Karpas-422 (cell line): ENCODE results near the gene MAP3K21. TPM values are rescaled to one million over a fixed set of nuclear protein-coding genes. Genes with fewer than 3 reads are reported as not detected.

Source experiments
- DNase-seq: peaks from one replicate; pipeline ENCODE4 v3.0.0-alpha.2; 2015
- H2AFZ ChIP-seq: fragments of 200-600 bp; sonication (generic); 2 replicates; pipeline ENCODE4 v1.6.1; 2014; ENCODE audit warnings: antibody characterized with exemption, low read length, mixed read lengths
- H3K27ac ChIP-seq: fragments of 200-600 bp; sonication (generic); 2 replicates; pipeline ENCODE4 v1.5.1; 2014; ENCODE audit warnings: mild to moderate bottlenecking, low read length, moderate library complexity
- H3K27me3 ChIP-seq: fragments of 200-600 bp; sonication (generic); 2 replicates; pipeline ENCODE4 v1.6.1; 2014; ENCODE audit warnings: low read length, mixed read lengths
- H3K36me3 ChIP-seq: fragments of 200-600 bp; sonication (generic); 2 replicates; pipeline ENCODE4 v1.6.1; 2014; ENCODE audit warnings: low read length, mixed read lengths; ENCODE audit not compliant: insufficient read depth
- H3K4me1 ChIP-seq: fragments of 200-600 bp; sonication (generic); 2 replicates; pipeline ENCODE4 v1.6.1; 2014; ENCODE audit warnings: mild to moderate bottlenecking, low read length, mixed read lengths
- H3K4me2 ChIP-seq: fragments of 200-600 bp; sonication (generic); 2 replicates; pipeline ENCODE4 v1.6.1; 2014; ENCODE audit warnings: low read length, low read depth, mild to moderate bottlenecking; ENCODE audit not compliant: poor library complexity, severe bottlenecking
- H3K4me3 ChIP-seq: fragments of 200-600 bp; sonication (generic); 2 replicates; pipeline ENCODE4 v1.5.1; 2014; ENCODE audit warnings: mild to moderate bottlenecking, antibody characterized with exemption, low read length, mixed read lengths
- H3K79me2 ChIP-seq: fragments of 200-600 bp; sonication (generic); 2 replicates; pipeline ENCODE4 v1.6.1; 2014; ENCODE audit warnings: mild to moderate bottlenecking, low read length, mixed read lengths
- H3K9ac ChIP-seq: fragments of 200-600 bp; sonication (generic); 2 replicates; pipeline ENCODE4 v1.6.0; 2014; ENCODE audit warnings: low read length
- H3K9me2 ChIP-seq: fragments of 200-600 bp; sonication (generic), shearing (Covaris generic); replicated peaks from 2 replicates; pipeline ENCODE4 v1.6.0; 2014; ENCODE audit warnings: mild to moderate bottlenecking, low read length, moderate library complexity; ENCODE audit not compliant: insufficient read depth
- H3K9me3 ChIP-seq: fragments of 300-700, 200-600 bp; sonication (generic); 2 replicates; pipeline ENCODE4 v1.6.1; 2014; ENCODE audit warnings: low read length, mixed read lengths
- H4K20me1 ChIP-seq: fragments of 200-600 bp; sonication (generic); 2 replicates; pipeline ENCODE4 v1.6.1; 2014; ENCODE audit warnings: mild to moderate bottlenecking, antibody characterized with exemption, low read length, low read depth; ENCODE audit not compliant: insufficient read depth
- total RNA-seq: library from RNA; depleted of rRNA; stranded (reverse); fragments of >200 nt; shearing (Covaris generic); gene quantifications from 2 replicates; pipeline ENCODE4 v1.2.3, GENCODE V29; 2014; ENCODE audit warnings: low replicate concordance; rRNA removed

Gene MAP3K21
- total RNA-seq = 2.2 and 3.4 TPM in 2 replicates

DNA sequence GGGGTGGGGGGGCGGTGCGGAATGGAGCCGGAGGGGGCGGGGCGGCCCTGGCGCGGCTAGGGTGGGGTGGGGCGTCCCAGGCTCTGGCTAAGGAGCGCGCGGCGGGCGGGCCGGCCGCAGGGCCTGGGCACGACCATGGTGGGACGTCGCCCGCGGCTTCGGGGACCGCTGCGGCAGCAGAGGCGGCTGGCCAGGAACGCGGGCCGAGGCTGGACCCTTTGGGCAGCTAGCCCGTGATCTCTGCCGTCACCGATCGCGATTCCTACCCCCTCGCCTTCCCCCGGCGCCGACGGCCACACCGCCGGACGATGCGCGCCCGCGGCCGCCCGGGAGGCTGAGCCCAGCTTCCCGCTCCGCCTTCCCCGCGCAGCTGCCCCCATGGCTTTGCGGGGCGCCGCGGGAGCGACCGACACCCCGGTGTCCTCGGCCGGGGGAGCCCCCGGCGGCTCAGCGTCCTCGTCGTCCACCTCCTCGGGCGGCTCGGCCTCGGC, at the start of gene MAP3K21:
MAP3K21 (plus strand) TSS at position 74 of the 491 bp plus-strand sequence; CDS start at position 379, 305 bp downstream.
- H3K9ac ChIP-seq = peak within 1 kb of the TSS; percentile 71
- H3K27ac ChIP-seq = no peak within 1 kb of the TSS

DNA sequence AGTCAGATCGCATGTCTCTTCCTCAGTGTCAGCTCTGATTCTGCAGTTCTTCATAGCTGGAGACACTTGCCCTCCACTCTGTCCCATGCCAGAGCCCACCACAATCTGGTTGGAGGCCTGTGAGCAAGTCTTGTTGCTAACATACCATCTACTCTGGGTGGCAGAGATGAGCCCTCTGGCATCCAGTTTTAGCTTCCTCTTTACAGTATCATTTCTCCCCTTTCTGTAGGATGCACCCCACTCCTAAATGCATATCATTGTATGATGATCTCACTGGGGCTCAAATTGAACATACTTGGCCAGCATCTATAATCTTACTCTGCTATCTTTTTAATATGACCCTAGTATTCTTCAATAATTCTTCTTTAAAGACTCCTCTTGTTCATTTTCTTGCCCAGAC, 48.9 kb upstream of the MAP3K21 start:
- Histone ChIP-seq H3K36me3 (0 out of 2 replicates have a peak, but pooled peaks cover 7% of the 10 kb centered on the region), H3K9me3 (no peaks in the 10 kb centered on the region), H3K27ac (no peak overlapping the region; the same call in 1 of the 2 replicates), H3K27me3 (no peaks in the 10 kb centered on the region), H3K79me2 (peaks cover 96% of the 10 kb centered on the region), H2AFZ (no peak overlapping the region), H3K4me1 (peaks cover 11% of the 10 kb centered on the region), H3K9ac (no peak overlapping the region), H3K9me2 (no peaks in the 10 kb centered on the region; the same call in 1 of the 2 replicates), H4K20me1 (no peaks in the 10 kb centered on the region), H3K4me2 (no peak overlapping the region), H3K4me3 (no peak overlapping the region)
- DNase-seq = peak; percentile 60

More for the DNA sequence above, at the start of gene MAP3K21:
- no peaks in the 10 kb centered on the region; the same call in 1 of the 2 replicates for H4K20me1 ChIP-seq
- H3K9me3 ChIP-seq = no peaks in the 10 kb centered on the region
- no peaks in the 10 kb centered on the region for H3K27me3 ChIP-seq
- H3K4me2 ChIP-seq = peak within 1 kb of the TSS; percentile 96
- DNase-seq = no peak
- peak within 1 kb of the TSS; percentile 92 for H2AFZ ChIP-seq
- H3K4me1 ChIP-seq = peaks cover 19% of the 10 kb centered on the region
- H3K4me3 ChIP-seq = peak within 1 kb of the TSS; percentile 70
- no peaks in the 10 kb centered on the region for H3K36me3 ChIP-seq
- H3K79me2 ChIP-seq = no peaks in the 10 kb centered on the region
- no peaks in the 10 kb centered on the region for H3K9me2 ChIP-seq

GRCh38 chr1:233279971-233280370, 47.6 kb upstream of the MAP3K21 start:
- Histone ChIP-seq H3K4me3 (no peak overlapping the region), H2AFZ (no peak overlapping the region), H3K36me3 (0 out of 2 replicates have a peak, but pooled peaks cover 7% of the 10 kb centered on the region), H3K27me3 (no peaks in the 10 kb centered on the region), H4K20me1 (no peaks in the 10 kb centered on the region), H3K4me2 (no peak overlapping the region), H3K9ac (no peak overlapping the region), H3K9me3 (no peaks in the 10 kb centered on the region), H3K79me2 (peaks cover 96% of the 10 kb centered on the region), H3K4me1 (peaks cover 11% of the 10 kb centered on the region), H3K27ac (no peak overlapping the region), H3K9me2 (no peaks in the 10 kb centered on the region; the same call in 1 of the 2 replicates)
- DNase-seq = no peak

DNA sequence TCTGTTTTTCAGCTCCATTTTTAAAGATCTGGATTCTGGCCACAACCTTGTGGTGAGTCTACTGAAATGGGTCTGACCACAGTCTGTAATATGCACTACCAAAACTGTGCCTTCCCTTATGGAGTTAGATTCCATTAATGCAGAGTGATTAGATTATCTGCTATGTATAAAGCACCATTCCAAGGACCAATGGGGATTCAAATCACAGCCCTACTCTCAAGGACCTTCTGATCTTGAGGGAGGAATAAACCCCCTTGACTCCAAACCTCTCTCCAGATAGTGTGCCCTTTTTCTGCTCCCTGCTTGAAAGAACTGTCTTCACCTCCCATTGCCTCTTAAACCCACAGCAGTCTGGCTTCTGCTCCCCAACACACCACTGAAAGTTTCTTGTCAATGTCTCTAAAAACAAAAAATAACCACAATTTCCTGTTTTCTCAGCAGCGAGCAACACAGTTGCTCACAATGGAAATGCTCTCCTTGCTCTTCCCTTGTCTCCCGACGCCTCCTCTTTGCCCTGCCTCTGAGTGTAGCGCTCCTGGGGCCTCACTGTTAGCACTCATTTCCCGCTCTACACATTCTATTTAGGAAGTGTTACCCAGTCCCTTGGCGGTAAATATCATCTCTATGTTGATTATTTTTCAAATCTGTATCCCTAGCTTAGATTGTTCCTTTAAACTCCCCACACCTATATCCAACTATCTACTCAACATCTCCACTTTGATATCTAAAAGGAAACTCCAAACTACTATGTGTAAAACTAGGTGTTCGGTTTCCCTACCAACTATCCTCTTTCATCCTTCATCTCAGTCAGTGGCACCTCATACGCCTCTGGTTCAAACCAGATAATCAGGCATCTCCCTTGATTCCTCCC, 45.6 kb upstream of the MAP3K21 start:
- Histone ChIP-seq H3K27ac (no peak overlapping the region), H3K36me3 (0 out of 2 replicates have a peak, but pooled peaks cover 2% of the 10 kb centered on the region), H2AFZ (no peak overlapping the region), H4K20me1 (no peaks in the 10 kb centered on the region), H3K9me2 (no peaks in the 10 kb centered on the region; the same call in 1 of the 2 replicates), H3K9me3 (no peaks in the 10 kb centered on the region), H3K79me2 (peaks cover 93% of the 10 kb centered on the region), H3K27me3 (no peaks in the 10 kb centered on the region), H3K4me2 (no peak overlapping the region), H3K9ac (no peak overlapping the region), H3K4me3 (no peak overlapping the region), H3K4me1 (peaks cover 11% of the 10 kb centered on the region)
- DNase-seq = no peak

- no peak overlapping the region for H2AFZ ChIP-seq
- no peak overlapping the region for H3K4me3 ChIP-seq
- no peaks in the 10 kb centered on the region; the same call in 1 of the 2 replicates for H3K9me2 ChIP-seq
- H3K27me3 ChIP-seq = no peaks in the 10 kb centered on the region
- no peaks in the 10 kb centered on the region for H4K20me1 ChIP-seq
- H3K27ac ChIP-seq = no peak overlapping the region
- H3K9ac ChIP-seq = no peak overlapping the region
- H3K4me2 ChIP-seq = no peak overlapping the region
- H3K9me3 ChIP-seq = no peaks in the 10 kb centered on the region
- H3K36me3 ChIP-seq = no peaks in the 10 kb centered on the region
- no peak for DNase-seq
- peaks cover 11% of the 10 kb centered on the region for H3K4me1 ChIP-seq
- H3K79me2 ChIP-seq = peaks cover 93% of the 10 kb centered on the region
Observed at GRCh38 chr1:233282582-233282886, 45.0 kb upstream of the MAP3K21 start.

GRCh38 chr1:233289676-233290075, 37.8 kb upstream of the MAP3K21 start:
- H4K20me1 ChIP-seq = 0 out of 2 replicates have a peak, but pooled peaks cover 3% of the 10 kb centered on the region
- no peak for DNase-seq
- H3K79me2 ChIP-seq = peaks cover 95% of the 10 kb centered on the region
- no peaks in the 10 kb centered on the region for H3K9me3 ChIP-seq
- no peak overlapping the region for H3K27ac ChIP-seq
- H3K27me3 ChIP-seq = no peaks in the 10 kb centered on the region
- H3K9ac ChIP-seq = no peak overlapping the region
- H3K4me3 ChIP-seq = no peak overlapping the region
- no peaks in the 10 kb centered on the region for H3K9me2 ChIP-seq
- no peak overlapping the region for H3K4me2 ChIP-seq
- H3K36me3 ChIP-seq = peaks cover 19% of the 10 kb centered on the region
- H2AFZ ChIP-seq = no peak overlapping the region
- peaks cover 23% of the 10 kb centered on the region for H3K4me1 ChIP-seq

GRCh38 chr1:233290396-233291034, 37.0 kb upstream of the MAP3K21 start:
- Histone ChIP-seq H3K4me2 (no peak overlapping the region), H4K20me1 (peaks cover 6% of the 10 kb centered on the region; the same call in 1 of the 2 replicates), H3K9ac (no peak overlapping the region), H2AFZ (no peak overlapping the region), H3K27ac (no peak overlapping the region), H3K36me3 (peaks cover 19% of the 10 kb centered on the region), H3K79me2 (peaks cover 98% of the 10 kb centered on the region), H3K9me2 (no peaks in the 10 kb centered on the region), H3K9me3 (no peaks in the 10 kb centered on the region), H3K27me3 (no peaks in the 10 kb centered on the region), H3K4me3 (no peak overlapping the region), H3K4me1 (peaks cover 23% of the 10 kb centered on the region)
- no peak for DNase-seq
